ENCODE data around the gene CNPY2.

GRCh38 chr12:56315249-56315621, 553 bp downstream of the CNPY2 start:
- TF ChIP-seq CTCF (IDR thresholded peaks at IDR 0.05) = no peak
- no peak for TF ChIP-seq POLR2A (IDR thresholded peaks at IDR 0.05)
- TF ChIP-seq EP300 (IDR thresholded peaks at IDR 0.05) = no peak

Measured in tibial nerve (tissue), 4 donors.